Peyer's patch (tissue), 4 donors: Measurements from ENCODE around the gene POU2AF3.

Source experiments
- CTCF ChIP-seq, 6 experiments: fragments of 450-650 bp in 4 of 6; fragments of 200-600 bp in 2 of 6; sonication (generic) in 1 of 6; IDR thresholded peaks; one replicate each; pipeline ENCODE4 v1.5.1; 2017 to 2019; ENCODE audit warnings: antibody characterized with exemption in 6 of 6, mild to moderate bottlenecking in 3 of 6, moderate library complexity in 1 of 6
- POLR2A ChIP-seq, 2 donors: fragments of 450-650 bp; IDR thresholded peaks; one replicate each; pipeline ENCODE4 v1.5.1; 2017; ENCODE audit warnings: antibody characterized with exemption in 2 of 2, mild to moderate bottlenecking in 2 of 2, moderate library complexity in 2 of 2

GRCh38 chr11:111301842-111302118, 3.4 kb downstream of the POU2AF3 start:
- TF ChIP-seq CTCF (IDR thresholded peaks at IDR 0.05): no peak
- TF ChIP-seq POLR2A (IDR thresholded peaks at IDR 0.05): no peak
